OCI-LY1 (cell line): ENCODE measurements around the gene LINGO4.

Experiments used
- H2AFZ ChIP-seq: fragments of 200-600 bp; sonication (generic), shearing (Covaris generic); 2 replicates; pipeline ENCODE4 v1.6.0; 2014; ENCODE audit warnings: antibody characterized with exemption, mild to moderate bottlenecking, low read length
- H3F3A ChIP-seq: fragments of 200-600 bp; sonication (generic), shearing (Covaris generic); 2 replicates; pipeline ENCODE4 v1.6.0; 2014; ENCODE audit warnings: mild to moderate bottlenecking, antibody characterized with exemption, low read length, moderate library complexity; ENCODE audit not compliant: insufficient read depth
- H3K27ac ChIP-seq: fragments of 200-600 bp; sonication (generic); 2 replicates; pipeline ENCODE4 v1.5.1; 2014; ENCODE audit warnings: low read length, mixed run types, mild to moderate bottlenecking, low read depth; ENCODE audit not compliant: poor library complexity, severe bottlenecking
- H3K27me3 ChIP-seq: fragments of 200-600 bp; sonication (generic); 2 replicates; pipeline ENCODE4 v1.6.0; 2014; ENCODE audit warnings: antibody characterized with exemption, mild to moderate bottlenecking, low read length, moderate library complexity; ENCODE audit not compliant: insufficient read depth
- H3K36me3 ChIP-seq: fragments of 200-600 bp; sonication (generic); 2 replicates; pipeline ENCODE4 v1.6.1; 2014; ENCODE audit warnings: mild to moderate bottlenecking, antibody characterized with exemption, low read length, moderate library complexity, mixed read lengths; ENCODE audit not compliant: insufficient read depth
- H3K4me1 ChIP-seq: fragments of 200-600 bp; sonication (generic); 2 replicates; pipeline ENCODE4 v1.5.1; 2014; ENCODE audit warnings: mild to moderate bottlenecking, low read length, moderate library complexity; ENCODE audit not compliant: insufficient read depth, severe bottlenecking
- H3K4me2 ChIP-seq: fragments of 200-600 bp; sonication (generic), shearing (Covaris generic); 2 replicates; pipeline ENCODE4 v1.6.1; 2014; ENCODE audit warnings: low read length
- H3K4me3 ChIP-seq: fragments of 200-600 bp; sonication (generic); 2 replicates; pipeline ENCODE4 v1.5.1; 2014; ENCODE audit warnings: low read length, low read depth, mild to moderate bottlenecking, mixed read lengths; ENCODE audit not compliant: poor library complexity, severe bottlenecking
- H3K79me2 ChIP-seq: fragments of 200-600 bp; shearing (Covaris generic); 2 replicates; pipeline ENCODE4 v1.6.1; 2016; ENCODE audit warnings: mixed run types, low read length, mixed read lengths; ENCODE audit not compliant: insufficient read depth
- H3K9ac ChIP-seq: fragments of 200-600 bp; sonication (generic), shearing (Covaris generic); 2 replicates; pipeline ENCODE4 v1.6.1; 2014; ENCODE audit warnings: mild to moderate bottlenecking, low read length, mixed read lengths
- H3K9me2 ChIP-seq: fragments of 200-600 bp; sonication (generic), shearing (Covaris generic); 2 replicates; pipeline ENCODE4 v1.6.1; 2014; ENCODE audit warnings: low read depth, mild to moderate bottlenecking, low read length, mixed read lengths
- H3K9me3 ChIP-seq: fragments of 200-600 bp; shearing (Covaris generic); 2 replicates; pipeline ENCODE4 v1.6.1; 2014; ENCODE audit warnings: low read length, mixed read lengths
- H4K20me1 ChIP-seq: fragments of 200-600 bp; sonication (generic), shearing (Covaris generic); 2 replicates; pipeline ENCODE4 v1.6.0; 2016; ENCODE audit warnings: mild to moderate bottlenecking, low read length; ENCODE audit not compliant: insufficient read depth
- EZH2 ChIP-seq: fragments of 200-600 bp; sonication (generic), shearing (Covaris generic); IDR thresholded peaks from 2 replicates; pipeline ENCODE4 v1.8.0; 2017; ENCODE audit warnings: borderline replicate concordance, mixed run types, mild to moderate bottlenecking, antibody characterized with exemption, low read length, moderate library complexity, mixed read lengths
- TF ChIP-seq, protein P1 (sequence below): fragments of 200-600 bp; sonication (generic), shearing (Covaris generic); IDR thresholded peaks from 2 replicates; pipeline ENCODE4 v1.5.1; 2017; ENCODE audit warnings: mild to moderate bottlenecking, antibody characterized with exemption, low read length, moderate library complexity, mixed read lengths

Gene LINGO4

DNA sequence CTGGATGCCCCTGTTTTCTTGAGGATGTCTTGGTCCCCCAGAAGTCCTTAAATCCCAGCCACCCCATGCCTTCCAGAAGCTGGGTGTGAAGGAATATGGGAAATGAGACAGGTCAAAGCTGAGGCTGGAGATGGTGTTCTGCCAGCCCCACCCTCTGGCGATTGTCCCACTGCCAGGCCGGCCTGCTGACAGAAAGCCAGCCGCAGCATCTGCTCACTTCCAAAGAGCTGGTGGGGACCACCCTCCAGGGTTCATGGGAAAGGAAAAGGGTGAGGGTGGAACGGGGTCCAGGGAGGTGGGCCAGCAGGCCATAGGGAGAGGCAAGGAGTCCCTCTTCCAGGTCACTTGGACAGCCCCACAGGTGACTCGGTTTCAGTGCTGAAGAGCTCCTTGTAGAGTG, 1.9 kb upstream of the LINGO4 start:
- H3K4me3 ChIP-seq = no peak overlapping the region
- H3K9me3 ChIP-seq = no peaks in the 10 kb centered on the region
- H2AFZ ChIP-seq = no peak overlapping the region
- no peaks in the 10 kb centered on the region for H3K4me1 ChIP-seq
- H3F3A ChIP-seq = no peaks in the 10 kb centered on the region
- no peaks in the 10 kb centered on the region for H3K9me2 ChIP-seq
- H3K9ac ChIP-seq = no peak overlapping the region
- no peaks in the 10 kb centered on the region for H4K20me1 ChIP-seq
- TF ChIP-seq EZH2 = no peak
- TF ChIP-seq, protein P1, sequence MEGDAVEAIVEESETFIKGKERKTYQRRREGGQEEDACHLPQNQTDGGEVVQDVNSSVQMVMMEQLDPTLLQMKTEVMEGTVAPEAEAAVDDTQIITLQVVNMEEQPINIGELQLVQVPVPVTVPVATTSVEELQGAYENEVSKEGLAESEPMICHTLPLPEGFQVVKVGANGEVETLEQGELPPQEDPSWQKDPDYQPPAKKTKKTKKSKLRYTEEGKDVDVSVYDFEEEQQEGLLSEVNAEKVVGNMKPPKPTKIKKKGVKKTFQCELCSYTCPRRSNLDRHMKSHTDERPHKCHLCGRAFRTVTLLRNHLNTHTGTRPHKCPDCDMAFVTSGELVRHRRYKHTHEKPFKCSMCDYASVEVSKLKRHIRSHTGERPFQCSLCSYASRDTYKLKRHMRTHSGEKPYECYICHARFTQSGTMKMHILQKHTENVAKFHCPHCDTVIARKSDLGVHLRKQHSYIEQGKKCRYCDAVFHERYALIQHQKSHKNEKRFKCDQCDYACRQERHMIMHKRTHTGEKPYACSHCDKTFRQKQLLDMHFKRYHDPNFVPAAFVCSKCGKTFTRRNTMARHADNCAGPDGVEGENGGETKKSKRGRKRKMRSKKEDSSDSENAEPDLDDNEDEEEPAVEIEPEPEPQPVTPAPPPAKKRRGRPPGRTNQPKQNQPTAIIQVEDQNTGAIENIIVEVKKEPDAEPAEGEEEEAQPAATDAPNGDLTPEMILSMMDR = no peak
- H3K27ac ChIP-seq = no peak overlapping the region
- 0 out of 2 replicates have a peak, but pooled peaks cover 7% of the 10 kb centered on the region for H3K27me3 ChIP-seq
- no peaks in the 10 kb centered on the region for H3K79me2 ChIP-seq
- no peak overlapping the region for H3K4me2 ChIP-seq
- no peaks in the 10 kb centered on the region for H3K36me3 ChIP-seq

DNA sequence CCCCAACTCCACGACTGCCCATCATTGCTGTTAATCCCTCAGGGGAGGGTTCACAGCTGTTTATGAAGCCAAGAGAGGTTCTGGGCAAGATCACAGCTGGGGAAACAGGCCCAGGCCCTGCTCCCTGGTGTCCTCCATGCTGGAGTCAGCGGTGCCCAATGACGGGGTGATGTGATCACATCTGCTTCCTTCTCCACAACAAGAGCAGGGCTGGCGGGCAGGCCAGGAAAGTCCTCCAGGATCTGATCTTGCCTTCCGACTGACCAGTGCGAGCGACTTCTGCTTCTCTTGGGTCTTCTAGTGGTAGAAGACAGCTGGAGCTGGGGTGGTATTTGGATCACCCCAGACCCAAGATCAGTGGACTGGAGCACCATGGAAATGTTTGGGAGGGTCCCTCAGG, 951 bp upstream of the LINGO4 start:
- Histone ChIP-seq H3K79me2 (no peaks in the 10 kb centered on the region), H3K4me2 (no peak overlapping the region), H3K27me3 (0 out of 2 replicates have a peak, but pooled peaks cover 8% of the 10 kb centered on the region), H3F3A (no peaks in the 10 kb centered on the region), H4K20me1 (no peaks in the 10 kb centered on the region), H2AFZ (no peak overlapping the region), H3K9me3 (no peaks in the 10 kb centered on the region), H3K9me2 (no peaks in the 10 kb centered on the region), H3K36me3 (no peaks in the 10 kb centered on the region), H3K4me3 (no peak overlapping the region), H3K9ac (no peak overlapping the region), H3K27ac (no peak overlapping the region), H3K4me1 (no peaks in the 10 kb centered on the region)
- no peak for TF ChIP-seq EZH2
- TF ChIP-seq, protein P1 = no peak

DNA sequence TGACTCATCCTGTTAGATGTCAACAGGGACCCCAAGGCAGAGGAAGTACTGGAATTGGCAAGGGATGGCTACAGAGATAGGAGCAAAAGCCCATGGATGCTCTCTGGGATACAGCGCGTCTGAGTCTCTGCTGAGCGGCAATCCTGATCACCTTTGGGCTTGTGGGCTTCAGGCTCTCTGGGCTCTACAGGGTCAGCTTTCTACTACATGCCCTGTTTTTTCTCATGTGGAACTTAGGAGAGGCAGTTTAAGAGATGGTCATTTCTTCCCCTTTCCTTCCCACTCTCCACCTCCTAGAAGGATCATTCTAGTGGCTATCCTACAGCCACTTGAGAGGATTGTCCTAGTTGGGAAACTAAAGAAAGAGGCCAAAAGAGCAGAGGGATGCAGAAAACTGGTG, 1.3 kb downstream of the LINGO4 start:
- no peak overlapping the region for H3K4me3 ChIP-seq
- H3F3A ChIP-seq = no peaks in the 10 kb centered on the region
- no peaks in the 10 kb centered on the region for H3K79me2 ChIP-seq
- no peak overlapping the region for H2AFZ ChIP-seq
- H3K9me3 ChIP-seq = no peaks in the 10 kb centered on the region
- no peaks in the 10 kb centered on the region for H4K20me1 ChIP-seq
- no peaks in the 10 kb centered on the region for H3K36me3 ChIP-seq
- H3K4me2 ChIP-seq = no peak overlapping the region
- H3K9me2 ChIP-seq = no peaks in the 10 kb centered on the region
- no peaks in the 10 kb centered on the region for H3K4me1 ChIP-seq
- H3K9ac ChIP-seq = no peak overlapping the region
- H3K27me3 ChIP-seq = 0 out of 2 replicates have a peak, but pooled peaks cover 8% of the 10 kb centered on the region
- TF ChIP-seq, protein P1 = no peak
- no peak for TF ChIP-seq EZH2
- H3K27ac ChIP-seq = no peak overlapping the region
